Subcutaneous abdominal adipose tissue (tissue), 5 donors: ENCODE results near the gene ROBO1.

Experiments used
- H3K27ac ChIP-seq: one replicate; pipeline ENCODE4 v1.7.0; 2013; ENCODE audit warnings: low read depth, mild to moderate bottlenecking, inconsistent platforms, low read length, moderate library complexity
- H3K27me3 ChIP-seq, 5 donors: one replicate each; pipeline ENCODE4 v1.7.0; 2013; ENCODE audit warnings: low read length in 5 of 5, inconsistent platforms in 1 of 5; ENCODE audit not compliant: control insufficient read depth in 5 of 5, insufficient read depth in 4 of 5
- H3K36me3 ChIP-seq, 5 donors: one replicate each; pipeline ENCODE4 v1.7.0; 2013; ENCODE audit warnings: low read length in 5 of 5; ENCODE audit not compliant: control insufficient read depth in 5 of 5, insufficient read depth in 5 of 5
- H3K4me1 ChIP-seq, 5 donors: one replicate each; pipeline ENCODE4 v1.7.0; 2013; ENCODE audit warnings: low read length in 5 of 5, mild to moderate bottlenecking in 3 of 5, moderate library complexity in 1 of 5; ENCODE audit not compliant: control insufficient read depth in 5 of 5, insufficient read depth in 5 of 5
- H3K4me3 ChIP-seq, 5 donors: one replicate each; pipeline ENCODE4 v1.7.0; 2013; ENCODE audit warnings: low read length in 5 of 5, low read depth in 1 of 5
- H3K9ac ChIP-seq, 5 donors: one replicate each; pipeline ENCODE4 v1.7.0; 2013; ENCODE audit warnings: low read length in 5 of 5, mild to moderate bottlenecking in 4 of 5, moderate library complexity in 3 of 5
- H3K9me3 ChIP-seq, 5 donors: one replicate each; pipeline ENCODE4 v1.7.0; 2013; ENCODE audit warnings: low read length in 5 of 5; ENCODE audit not compliant: control insufficient read depth in 5 of 5
- donor health status: healthy.
- donor health status: healthy.
- donor health status: healthy.
- donor health status: healthy.
- donor health status: healthy.

ROBO1 gene

GRCh38 chr3:79253704-79254103, 514.1 kb downstream of the ROBO1 start:
- no peak overlapping the region for H3K4me3 ChIP-seq
- H3K9ac ChIP-seq, result no peak overlapping the region
- no peak overlapping the region for H3K27ac ChIP-seq

GRCh38 chr3:79253271-79253670, 514.5 kb downstream of the ROBO1 start:
- H3K4me1 ChIP-seq, result no peaks in the 10 kb centered on the region
- H3K9me3 ChIP-seq, result no peaks in the 10 kb centered on the region
- H3K4me3 ChIP-seq, result no peak overlapping the region
- no peaks in the 10 kb centered on the region for H3K27me3 ChIP-seq
- no peaks in the 10 kb centered on the region for H3K36me3 ChIP-seq
- no peak overlapping the region for H3K27ac ChIP-seq
- no peak overlapping the region for H3K9ac ChIP-seq

More at GRCh38 chr3:79253704-79254103, 514.1 kb downstream of the ROBO1 start:
- H3K27me3 ChIP-seq, result no peaks in the 10 kb centered on the region
- no peaks in the 10 kb centered on the region for H3K4me1 ChIP-seq
- H3K9me3 ChIP-seq, result no peaks in the 10 kb centered on the region
- H3K36me3 ChIP-seq, result no peaks in the 10 kb centered on the region

GRCh38 chr3:79250746-79251145, 517.1 kb downstream of the ROBO1 start:
- no peak overlapping the region for H3K4me3 ChIP-seq
- no peak overlapping the region for H3K27ac ChIP-seq
- H3K36me3 ChIP-seq, result no peaks in the 10 kb centered on the region
- H3K9me3 ChIP-seq, result no peaks in the 10 kb centered on the region
- peaks cover 0 to 11% (median 0%) of the 10 kb centered on the region in 5 donors for H3K4me1 ChIP-seq
- no peaks in the 10 kb centered on the region for H3K27me3 ChIP-seq
- no peak overlapping the region for H3K9ac ChIP-seq

GRCh38 chr3:79249701-79250100, 518.1 kb downstream of the ROBO1 start:
- Histone ChIP-seq H3K27ac (no peak overlapping the region), H3K9me3 (no peaks in the 10 kb centered on the region), H3K27me3 (no peaks in the 10 kb centered on the region), H3K4me1 (peaks cover 0 to 16% (median 0%) of the 10 kb centered on the region in 5 donors), H3K36me3 (no peaks in the 10 kb centered on the region), H3K4me3 (no peak overlapping the region), H3K9ac (no peak overlapping the region)

- Histone ChIP-seq H3K9ac (no peak overlapping the region), H3K36me3 (no peaks in the 10 kb centered on the region), H3K4me3 (no peak overlapping the region), H3K4me1 (peaks cover 0 to 16% (median 0%) of the 10 kb centered on the region in 5 donors), H3K9me3 (no peaks in the 10 kb centered on the region), H3K27ac (peak overlapping the region; percentile 48), H3K27me3 (no peaks in the 10 kb centered on the region)
Observed at GRCh38 chr3:79247725-79248043, 520.1 kb downstream of the ROBO1 start.

GRCh38 chr3:79246875-79247724, 520.7 kb downstream of the ROBO1 start:
- Histone ChIP-seq H3K9ac (no peak overlapping the region), H3K36me3 (no peaks in the 10 kb centered on the region), H3K4me1 (peaks cover 0 to 16% (median 0%) of the 10 kb centered on the region in 5 donors), H3K27me3 (no peaks in the 10 kb centered on the region), H3K27ac (peak overlapping the region; percentile 48), H3K9me3 (peaks cover 0 to 3% (median under 1%) of the 10 kb centered on the region in 5 donors), H3K4me3 (no peak overlapping the region)

- H3K27ac ChIP-seq, result no peak overlapping the region
- H3K27me3 ChIP-seq, result no peaks in the 10 kb centered on the region
- no peaks in the 10 kb centered on the region for H3K36me3 ChIP-seq
- H3K4me3 ChIP-seq, result no peak overlapping the region
- H3K4me1 ChIP-seq, result peaks cover 0 to 16% (median 0%) of the 10 kb centered on the region in 5 donors
- peaks cover 3 to 8% (median 5%) of the 10 kb centered on the region in 5 donors for H3K9me3 ChIP-seq
- H3K9ac ChIP-seq, result no peak overlapping the region
Observed at GRCh38 chr3:79245284-79246138, 522.3 kb downstream of the ROBO1 start.

GRCh38 chr3:79236496-79236895, 531.3 kb downstream of the ROBO1 start:
- no peak overlapping the region for H3K4me3 ChIP-seq

GRCh38 chr3:79233431-79234060, 534.3 kb downstream of the ROBO1 start:
- H3K9ac ChIP-seq, result no peak overlapping the region
- no peaks in the 10 kb centered on the region for H3K9me3 ChIP-seq
- H3K27ac ChIP-seq, result no peak overlapping the region
- H3K4me1 ChIP-seq, result no peaks in the 10 kb centered on the region
- H3K27me3 ChIP-seq, result no peaks in the 10 kb centered on the region
- H3K4me3 ChIP-seq, result no peak overlapping the region
- no peaks in the 10 kb centered on the region for H3K36me3 ChIP-seq

More at GRCh38 chr3:79236496-79236895, 531.3 kb downstream of the ROBO1 start:
- no peak overlapping the region for H3K27ac ChIP-seq
- no peaks in the 10 kb centered on the region for H3K4me1 ChIP-seq
- H3K27me3 ChIP-seq, result no peaks in the 10 kb centered on the region
- H3K9ac ChIP-seq, result no peak overlapping the region
- no peaks in the 10 kb centered on the region for H3K36me3 ChIP-seq
- H3K9me3 ChIP-seq, result no peaks in the 10 kb centered on the region

- no peaks in the 10 kb centered on the region for H3K9me3 ChIP-seq
- no peak overlapping the region for H3K9ac ChIP-seq
- H3K27ac ChIP-seq, result no peak overlapping the region
- H3K4me3 ChIP-seq, result no peak overlapping the region
- no peaks in the 10 kb centered on the region for H3K27me3 ChIP-seq
- H3K4me1 ChIP-seq, result no peaks in the 10 kb centered on the region
- no peaks in the 10 kb centered on the region for H3K36me3 ChIP-seq
Observed at GRCh38 chr3:79230266-79230665, 537.5 kb downstream of the ROBO1 start.
